NCI-H345 (cell line): Measurements from ENCODE around the gene TNFRSF14.

Source experiments
- DNase-seq: peaks from one replicate; lab custom pipeline; 2025; lab: John Stamatoyannopoulos, UW

Gene TNFRSF14

DNA sequence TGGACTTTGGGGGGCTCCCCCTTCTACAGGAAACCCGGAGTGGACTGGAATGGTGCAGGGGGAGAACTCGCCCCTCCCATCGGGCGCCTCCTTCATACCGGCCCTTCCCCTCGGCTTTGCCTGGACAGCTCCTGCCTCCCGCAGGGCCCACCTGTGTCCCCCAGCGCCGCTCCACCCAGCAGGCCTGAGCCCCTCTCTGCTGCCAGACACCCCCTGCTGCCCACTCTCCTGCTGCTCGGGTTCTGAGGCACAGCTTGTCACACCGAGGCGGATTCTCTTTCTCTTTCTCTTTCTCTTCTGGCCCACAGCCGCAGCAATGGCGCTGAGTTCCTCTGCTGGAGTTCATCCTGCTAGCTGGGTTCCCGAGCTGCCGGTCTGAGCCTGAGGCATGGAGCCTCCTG lies at the start of gene TNFRSF14:
TNFRSF14 (plus strand) TSS at position 95 of the 401 bp plus-strand sequence; CDS start at position 389, 294 bp downstream.
- DNase-seq = peak; percentile 38

DNA sequence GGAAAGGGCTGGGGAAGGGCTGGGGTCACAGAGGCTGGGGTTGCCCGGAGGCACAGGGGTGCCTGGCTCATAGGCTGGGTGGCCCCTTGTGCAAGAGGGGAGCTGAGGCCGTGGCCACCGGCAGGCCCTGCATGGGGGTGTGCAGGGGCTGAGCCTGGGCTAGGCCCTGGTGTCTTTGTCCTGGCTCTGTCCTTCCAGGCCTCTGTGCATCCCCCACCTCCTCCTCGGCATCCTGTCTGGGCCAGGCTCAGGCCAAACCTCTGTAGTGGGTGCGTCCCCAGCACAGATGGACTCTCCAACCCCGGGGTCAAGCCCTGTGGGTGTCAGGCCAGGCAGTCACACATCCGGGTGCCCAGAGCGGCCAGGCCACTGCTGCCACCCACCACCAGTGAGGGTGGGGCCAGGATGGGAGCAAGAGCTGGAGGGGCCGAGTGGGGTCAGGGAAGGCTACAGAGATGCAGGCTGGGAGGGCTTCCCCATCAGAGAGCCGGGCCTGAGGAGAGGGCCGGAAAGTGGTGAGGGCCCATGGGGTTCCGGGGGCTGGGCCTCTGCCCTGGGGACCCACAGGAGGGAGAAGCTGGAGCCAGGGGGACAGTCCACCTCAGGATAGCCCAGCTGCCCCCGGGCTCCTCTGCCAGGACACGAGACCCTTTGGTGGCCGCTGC lies 49.1 kb upstream of the TNFRSF14 start:
- DNase-seq = no peak

DNA sequence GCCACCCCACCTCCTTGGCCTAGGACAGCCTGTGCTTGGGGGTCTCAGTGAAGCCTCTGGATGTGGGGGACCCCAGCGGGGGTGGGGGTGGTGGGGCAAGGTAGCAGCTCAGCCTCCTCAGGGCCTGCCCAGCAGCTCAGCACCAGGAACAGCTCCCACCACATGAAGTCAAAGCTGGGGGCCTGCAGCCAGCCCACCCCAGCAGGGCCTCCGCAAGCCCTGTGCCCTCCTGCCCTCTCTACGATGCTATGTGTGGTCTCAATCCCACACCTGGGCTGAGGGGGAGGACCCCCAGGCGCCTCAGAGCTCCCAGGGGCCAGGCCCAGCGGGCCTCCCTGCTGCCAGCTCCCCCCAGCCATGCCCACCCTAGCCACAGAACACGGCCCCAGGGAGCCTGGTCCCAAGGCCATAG lies 48.4 kb upstream of the TNFRSF14 start:
- DNase-seq = no peak

DNA sequence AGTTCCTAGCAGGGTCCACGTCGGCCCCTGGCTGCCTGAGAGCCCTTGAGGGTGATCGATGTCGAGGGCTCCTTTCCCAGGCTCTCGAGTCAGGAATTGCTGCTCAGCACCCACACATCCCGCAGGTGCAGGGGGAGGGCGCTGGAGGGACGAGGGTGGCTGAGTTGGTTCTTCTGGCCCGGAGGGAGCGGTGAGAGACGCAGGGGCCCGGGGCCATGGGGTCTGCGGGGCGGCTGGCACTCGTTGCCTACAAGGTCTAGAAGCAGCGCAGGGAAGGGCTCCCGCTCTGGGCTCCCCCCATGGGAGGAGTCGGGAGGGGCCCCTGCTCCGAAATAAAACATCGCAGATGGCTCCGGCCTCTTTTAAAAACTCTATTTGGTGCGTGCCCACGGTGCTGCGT lies 48.0 kb upstream of the TNFRSF14 start:
- DNase-seq = no peak

DNA sequence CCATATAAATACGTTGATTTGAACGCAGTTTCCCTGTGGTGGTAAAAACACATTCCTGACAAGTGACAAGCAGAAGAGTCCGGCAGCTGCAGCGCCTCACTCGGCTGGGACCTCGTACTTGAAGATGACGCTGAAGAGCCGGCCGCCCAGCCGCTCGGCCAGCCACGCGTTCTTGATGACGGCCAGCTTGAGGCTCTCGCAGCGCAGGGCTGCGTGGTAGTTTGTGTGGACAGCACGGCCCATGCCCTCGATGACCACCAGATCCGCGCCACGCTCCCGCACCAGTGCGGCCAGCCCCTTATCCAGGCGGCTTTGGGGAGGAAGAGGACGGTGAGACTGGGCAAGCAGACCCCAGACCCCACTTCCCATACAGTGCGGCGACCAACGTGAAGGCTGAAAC lies 47.4 kb upstream of the TNFRSF14 start:
- DNase-seq = no peak

DNA sequence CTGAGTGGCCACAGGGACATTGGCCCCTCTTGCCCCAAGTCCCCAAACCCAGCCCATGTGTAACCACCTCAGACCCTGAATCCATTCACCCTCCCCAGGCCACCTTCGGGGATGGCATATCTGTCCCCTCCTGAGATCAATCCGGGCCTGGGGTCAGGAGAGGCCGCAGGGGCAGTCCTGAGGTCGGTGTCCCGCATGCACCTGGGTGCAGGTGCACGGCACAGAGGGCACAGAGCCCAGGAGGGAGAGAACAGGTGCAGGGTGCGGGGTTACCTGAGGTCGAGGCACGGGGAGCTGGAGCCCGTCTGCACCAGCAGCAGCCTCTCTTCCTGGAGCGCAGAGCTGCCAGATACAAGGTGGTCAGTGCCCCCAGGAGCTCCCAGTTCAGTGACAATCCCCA lies 46.6 kb upstream of the TNFRSF14 start:
- no peak for DNase-seq

DNA sequence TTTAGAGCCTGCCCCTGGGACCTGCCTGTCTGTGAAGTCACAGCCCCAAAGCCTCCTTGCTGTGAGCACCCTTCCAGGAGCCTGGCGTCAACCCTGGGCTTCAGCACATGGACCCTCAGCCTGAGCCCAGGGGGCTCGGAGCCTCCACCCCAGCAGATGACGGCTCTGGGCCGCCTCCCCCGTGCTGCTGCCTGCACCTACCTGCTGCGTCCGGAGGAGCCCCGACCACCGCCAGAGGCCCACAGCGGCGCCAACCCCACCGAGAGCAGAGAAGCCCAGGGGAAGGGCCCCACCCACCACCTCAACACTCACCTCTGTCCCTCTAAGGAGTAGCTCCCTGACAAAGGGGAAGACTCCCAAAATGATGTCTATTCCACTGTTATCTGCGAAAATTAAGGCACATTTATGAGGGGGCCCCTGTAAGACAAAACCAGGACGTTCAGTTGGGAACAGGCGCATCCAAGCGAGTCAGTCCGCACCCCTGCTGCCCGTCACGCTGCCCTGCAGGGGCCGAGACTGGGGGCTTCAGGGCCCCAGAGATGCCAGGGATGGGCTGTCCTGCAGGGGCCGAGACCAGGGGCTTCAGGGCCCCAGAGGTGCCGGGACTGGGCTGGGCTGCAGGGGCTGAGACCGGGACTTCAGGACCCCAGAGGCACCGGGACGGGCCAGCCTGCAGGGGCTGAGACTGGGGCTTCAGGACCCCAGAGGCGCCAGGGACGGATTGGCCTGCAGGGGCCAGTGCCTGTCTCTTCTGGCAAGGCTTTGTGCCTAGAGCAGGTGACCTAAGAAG lies 45.6 kb upstream of the TNFRSF14 start:
- DNase-seq = no peak

DNA sequence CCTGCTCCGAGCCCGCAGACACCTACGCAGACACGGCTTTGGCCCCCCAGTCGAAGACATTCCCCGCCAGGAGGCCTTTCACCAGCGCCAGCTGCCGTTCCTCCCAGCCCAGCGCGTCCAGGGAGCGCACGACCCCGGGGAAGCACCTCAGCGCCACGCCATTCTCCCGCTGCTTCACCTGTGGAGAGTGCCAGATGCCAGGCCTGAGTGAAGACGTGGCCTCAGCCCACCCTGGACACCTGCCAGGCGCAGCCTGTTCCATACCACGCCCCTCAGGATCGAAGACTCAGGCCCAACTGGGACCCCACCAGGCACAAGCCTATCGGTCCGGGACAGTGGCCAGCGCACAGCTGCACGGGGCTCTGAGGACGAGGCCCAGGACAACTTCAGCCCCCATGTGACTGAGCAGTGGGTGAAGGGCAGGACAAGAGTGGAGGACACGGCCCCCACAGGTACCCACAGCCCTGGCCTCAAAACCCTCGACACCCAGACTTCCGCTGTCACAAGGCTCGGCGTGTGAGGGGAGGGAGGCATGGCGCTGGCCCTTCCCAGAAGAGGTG lies 43.2 kb upstream of the TNFRSF14 start:
- DNase-seq = no peak

DNA sequence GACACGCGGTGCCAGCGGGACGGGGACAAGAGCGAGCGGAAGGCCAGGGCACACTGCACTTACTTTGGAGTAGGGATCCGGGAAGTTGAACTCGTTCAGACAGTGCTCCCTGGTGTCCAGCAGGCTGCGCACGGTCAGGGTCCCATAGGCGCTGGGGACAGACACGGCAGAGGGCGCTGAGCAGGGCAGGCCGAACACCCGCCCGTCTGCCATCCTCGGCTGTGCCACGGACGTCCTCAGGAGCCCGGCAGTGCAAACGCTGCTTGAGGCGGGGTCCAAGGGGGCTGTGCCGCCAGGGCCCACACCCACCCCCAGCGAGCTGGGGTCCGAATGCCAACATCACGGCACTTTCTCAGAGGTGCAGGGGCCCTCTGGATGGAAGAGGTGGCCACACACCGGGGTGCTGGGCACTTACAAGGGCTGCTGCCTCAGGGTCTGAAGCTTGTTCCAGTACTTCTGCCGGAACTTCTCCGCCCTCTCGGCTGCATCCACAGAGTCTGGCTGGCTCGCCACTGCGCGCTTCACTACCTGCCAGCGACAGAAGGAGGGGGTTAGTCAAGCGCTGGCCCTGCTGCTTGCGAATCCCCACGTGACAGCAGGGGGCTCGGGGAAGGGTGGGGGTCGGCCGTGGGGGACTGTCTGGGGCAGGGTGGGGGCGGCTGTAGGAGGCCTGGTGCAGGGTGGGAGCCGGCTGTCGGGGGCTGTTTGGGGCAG lies 42.1 kb upstream of the TNFRSF14 start:
- DNase-seq = no peak

DNA sequence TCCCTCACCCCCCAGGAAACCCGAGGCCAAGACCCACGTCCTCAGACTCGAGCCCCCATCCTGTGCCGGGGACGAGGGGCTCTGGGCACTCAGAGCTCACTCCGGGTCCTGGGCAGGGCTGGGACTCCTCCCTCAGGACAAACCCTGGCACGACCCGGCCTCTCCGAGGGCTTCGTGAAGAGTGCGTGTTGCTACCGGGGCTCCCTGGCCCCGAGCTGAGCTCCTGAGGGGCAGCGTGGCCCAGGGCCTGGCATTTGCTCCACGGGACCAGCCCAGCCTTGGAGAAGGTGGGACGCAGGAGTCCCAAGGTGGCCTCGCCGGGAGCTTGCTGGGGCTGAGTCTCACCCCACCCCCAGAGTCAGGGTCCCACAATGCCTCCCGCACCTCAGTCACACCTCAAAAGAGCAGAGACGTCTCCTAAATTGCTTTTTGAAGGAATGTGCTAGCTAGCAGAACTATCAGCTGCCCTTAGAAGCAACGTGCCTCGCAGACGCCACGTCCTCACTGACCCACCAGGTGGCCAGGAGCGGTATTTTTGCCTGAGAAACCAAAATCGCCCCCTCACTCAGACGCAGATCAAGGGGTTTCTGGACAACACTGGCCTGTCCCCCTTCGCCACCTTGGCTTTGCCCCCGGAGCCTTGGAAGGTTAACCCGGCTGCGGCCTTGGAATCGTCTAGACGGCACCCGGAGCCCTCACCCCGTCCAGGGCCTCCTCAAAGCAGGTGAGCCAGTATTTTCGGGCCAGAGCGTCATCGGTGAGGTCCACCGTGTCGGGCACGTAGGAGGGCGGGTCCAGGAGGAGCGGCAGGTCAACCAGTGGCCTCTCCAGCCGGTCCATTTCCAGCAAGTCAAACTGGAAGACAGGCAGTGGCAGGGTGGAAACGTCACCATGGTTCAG lies 41.1 kb upstream of the TNFRSF14 start:
- DNase-seq = no peak

DNA sequence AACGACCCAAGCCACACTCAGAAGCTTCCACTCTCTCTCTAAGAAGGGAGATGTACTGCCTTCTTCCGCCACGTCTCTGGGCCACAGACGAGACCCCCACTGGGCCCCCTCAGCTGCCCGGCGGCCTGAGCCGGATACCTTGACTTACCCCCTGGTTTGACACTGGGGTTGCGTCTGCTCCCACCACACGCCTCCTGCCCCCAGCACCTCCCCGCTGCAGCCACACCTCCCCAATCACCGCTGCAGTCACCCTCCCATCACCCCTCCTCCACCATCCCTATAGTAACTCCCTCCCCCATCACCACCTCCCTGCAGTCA lies 40.4 kb upstream of the TNFRSF14 start:
- no peak for DNase-seq

DNA sequence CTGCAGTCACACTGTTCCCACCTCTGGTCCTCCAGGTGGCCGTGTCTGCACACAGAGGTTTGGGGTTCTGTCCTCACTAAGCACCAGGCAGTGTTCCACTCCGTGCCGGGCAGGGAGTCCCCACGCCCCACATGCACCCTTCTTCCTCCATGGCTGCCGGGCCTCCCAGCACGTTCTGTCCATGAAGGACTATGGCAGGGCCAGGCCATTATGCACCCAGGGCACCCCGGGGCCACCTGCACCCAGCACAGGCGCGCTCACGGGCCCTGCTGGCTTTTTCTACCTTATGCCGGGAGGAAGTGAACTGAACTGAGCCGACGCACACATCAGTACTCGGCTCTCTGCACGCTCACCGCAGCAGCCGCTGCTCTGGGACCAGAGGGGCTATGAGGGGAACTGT lies 40.0 kb upstream of the TNFRSF14 start:
- DNase-seq = no peak

DNA sequence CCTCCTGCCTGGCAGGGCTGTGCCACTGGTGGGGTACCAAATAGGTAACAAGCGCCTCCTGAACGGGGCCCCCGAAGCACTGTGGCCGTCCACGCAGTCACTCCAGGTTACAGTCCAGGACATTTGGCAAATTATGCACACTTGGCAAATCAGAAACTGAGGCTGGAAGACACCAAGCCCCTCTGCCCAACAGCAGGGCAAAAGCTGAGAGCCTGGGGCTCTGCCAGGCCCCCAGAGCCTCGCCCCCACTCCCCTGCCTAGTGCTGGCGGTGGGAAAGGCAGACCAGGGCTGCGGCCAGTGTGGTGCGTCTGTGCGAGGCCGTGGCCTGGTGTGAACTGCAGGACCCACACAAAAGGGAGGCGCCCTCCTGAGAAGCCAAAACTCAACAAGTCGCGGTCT lies 39.2 kb upstream of the TNFRSF14 start:
- no peak for DNase-seq

DNA sequence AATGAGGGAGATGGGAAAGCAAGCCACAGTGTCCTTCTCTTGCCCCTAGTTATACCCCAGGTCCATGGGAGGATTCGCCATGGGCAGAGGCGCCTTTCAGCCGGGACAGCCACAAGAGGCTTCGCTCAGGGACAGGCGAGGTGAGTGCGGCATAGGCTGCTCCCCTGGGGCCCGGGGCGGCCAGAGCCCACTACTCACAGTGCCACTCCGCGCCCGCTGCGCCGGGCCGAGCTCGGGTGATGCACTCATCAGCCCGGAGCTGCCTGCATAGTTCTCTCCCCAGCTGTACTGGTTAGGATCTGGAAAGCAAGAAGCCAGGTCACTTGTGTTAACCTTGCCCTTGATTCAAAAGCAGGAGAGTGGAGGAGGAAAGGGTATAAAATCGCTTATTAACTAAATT lies 38.2 kb upstream of the TNFRSF14 start:
- DNase-seq = no peak

DNA sequence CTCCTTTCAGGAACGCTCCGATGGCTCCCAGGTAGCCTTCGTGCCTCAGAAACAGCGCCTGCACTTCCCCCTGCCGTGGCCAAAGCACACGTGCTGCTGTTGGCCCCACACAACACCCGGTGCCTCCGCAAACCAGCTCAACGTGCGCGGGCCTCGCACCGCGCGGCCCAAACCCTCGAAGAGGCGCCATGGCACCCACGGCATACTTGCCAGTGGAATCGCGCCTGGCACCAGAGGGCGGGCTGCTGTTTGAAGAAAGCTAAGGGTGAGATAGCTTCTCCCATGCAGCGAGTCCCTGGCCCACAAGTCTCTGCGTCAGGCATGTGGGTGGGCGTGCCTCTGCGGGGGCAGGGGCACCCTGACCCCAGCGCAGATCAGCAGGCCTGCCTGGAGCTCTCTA lies 37.6 kb upstream of the TNFRSF14 start:
- no peak for DNase-seq

DNA sequence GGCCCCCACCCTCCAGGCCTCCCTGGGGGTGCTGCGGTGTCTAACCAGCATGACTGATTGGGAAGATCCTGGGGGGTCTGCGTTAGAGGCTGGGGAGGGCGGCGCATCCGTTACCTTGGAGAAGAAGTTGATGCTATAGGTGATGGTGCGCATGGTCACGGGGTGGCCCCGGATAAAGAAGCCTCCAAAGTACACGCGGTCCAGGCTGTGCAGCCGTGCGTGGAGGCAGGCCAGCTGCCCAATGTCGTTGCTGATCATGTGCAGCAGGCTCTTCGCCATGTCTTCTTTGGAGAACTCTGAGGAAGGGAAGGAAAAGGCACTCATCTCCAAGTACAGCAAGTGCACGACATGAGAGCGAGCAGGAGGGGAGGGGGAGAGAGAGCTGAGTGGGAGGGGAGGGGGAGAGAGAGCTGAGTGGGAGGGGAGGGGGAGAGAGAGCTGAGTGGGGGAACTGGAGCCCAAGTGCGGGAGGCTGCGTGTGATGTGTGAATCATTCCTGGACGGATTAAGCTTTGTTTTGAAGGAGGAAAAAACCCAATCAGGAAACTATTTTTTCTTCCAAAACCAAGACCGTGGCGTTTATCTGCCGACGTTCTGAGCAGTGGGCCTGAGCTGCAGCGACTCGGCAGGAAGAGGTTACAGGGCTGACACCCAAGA lies 37.0 kb upstream of the TNFRSF14 start:
- DNase-seq = no peak

DNA sequence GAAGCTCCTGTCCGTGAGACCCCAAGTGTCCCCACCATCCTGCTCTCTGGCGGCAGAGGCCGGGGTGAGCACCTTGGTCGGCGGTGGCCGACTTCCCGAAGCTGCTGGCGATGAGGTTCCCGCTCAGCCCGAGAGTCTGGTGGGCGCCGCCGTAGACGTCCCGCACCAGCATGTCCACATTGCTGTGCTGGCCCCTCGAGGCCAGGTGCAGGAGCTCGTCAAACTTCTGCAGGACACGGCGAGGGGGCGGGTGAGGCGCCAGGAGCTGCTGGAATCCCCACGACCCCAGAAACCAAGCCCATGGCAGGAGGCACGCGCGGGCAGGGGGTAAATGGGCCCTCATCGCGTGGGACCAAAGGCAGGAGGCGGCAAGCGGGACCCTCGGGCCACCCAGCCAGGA lies 36.4 kb upstream of the TNFRSF14 start:
- DNase-seq = no peak

DNA sequence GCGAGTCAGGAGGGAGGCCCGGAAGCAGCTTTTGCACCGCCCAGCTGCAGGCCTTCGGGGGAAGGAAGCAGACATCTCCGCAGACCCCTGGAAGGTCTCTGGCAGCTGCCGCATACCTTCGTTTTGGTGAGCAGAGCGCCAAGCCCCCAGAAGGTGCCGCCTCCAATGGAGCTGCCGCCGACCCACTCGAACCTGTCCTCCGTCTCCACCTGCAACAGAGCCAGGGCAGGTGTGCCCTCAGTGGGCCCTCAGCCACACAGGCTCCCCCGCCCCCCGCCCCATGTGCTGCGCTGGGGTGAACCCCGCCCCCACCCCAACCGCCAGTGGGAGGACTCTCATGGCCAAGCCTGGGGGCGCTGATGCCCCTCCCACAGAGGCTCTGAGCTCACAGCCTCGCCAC lies 36.0 kb upstream of the TNFRSF14 start:
- DNase-seq = no peak

DNA sequence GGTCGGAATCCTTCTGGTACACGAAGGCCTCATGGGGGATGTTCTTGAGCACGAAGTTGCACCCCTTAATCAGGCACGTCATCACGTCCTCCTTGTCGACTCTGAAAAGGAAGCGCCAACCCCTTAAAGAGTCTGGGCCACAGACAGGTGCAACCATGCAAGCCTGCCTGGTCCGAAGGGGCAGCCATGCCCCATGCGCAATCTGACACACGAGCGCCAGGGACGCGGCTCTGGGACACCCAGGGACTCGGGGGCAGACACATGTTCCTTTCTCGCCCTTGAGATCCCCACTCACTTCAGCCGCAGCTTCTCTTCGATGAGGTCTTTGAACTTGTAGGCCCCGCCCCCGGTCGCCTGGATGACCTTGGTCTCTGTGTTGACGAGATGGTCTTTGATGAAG lies 35.4 kb upstream of the TNFRSF14 start:
- no peak for DNase-seq

DNA sequence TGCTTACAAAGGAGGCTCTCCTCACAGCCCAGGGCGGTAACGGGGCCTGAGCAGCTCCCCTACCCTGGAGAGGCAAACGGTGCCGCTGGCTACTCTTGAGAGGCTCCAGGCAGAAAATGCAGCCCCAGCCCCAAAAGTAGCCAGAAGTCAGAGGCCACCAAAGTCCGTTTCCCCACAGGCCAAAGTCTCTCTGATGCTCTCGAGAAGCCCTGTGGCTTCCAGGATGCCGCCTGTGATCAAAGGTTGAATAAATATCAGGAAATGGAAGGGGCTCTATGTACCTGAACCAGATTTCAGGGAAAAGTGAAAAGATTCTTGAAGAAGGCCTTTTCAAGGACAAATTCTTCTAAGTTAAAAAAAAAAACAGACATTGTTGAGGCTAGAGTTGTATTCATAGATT lies 33.9 kb upstream of the TNFRSF14 start:
- DNase-seq = no peak

DNA sequence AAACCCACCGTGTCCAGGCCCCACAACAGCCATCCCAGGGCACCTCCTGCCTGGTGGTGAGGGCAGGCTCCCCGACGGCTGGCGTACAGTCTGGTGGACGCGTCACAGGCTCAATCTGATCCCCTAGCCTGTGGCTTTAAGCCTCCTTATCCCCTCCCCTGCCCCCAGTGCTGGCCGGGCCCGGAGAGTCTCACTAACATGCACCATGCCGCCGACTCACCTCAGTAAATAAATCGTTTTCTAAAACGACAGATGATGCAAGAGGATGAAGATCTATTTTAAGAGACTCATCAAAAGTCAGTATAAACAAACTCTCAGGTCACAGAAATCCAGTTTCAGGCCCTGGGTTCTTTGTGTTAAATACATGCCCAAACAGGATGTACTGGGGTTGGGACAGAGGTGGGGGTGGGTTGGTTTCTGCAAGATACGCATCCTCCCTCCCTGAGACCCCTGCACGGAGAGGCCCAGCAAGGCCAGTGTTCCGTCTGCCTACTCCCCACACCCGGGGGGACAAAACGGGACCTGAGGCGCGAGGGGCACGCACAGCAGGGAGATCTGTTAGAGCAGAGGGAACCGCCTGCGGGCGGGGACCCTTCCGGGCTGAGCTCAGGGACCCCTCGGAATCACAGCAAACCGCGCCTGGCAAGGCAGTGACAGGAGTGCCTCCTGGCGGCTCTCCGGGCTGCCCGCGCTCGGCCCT lies 32.8 kb upstream of the TNFRSF14 start:
- DNase-seq = no peak
